Heart left ventricle (tissue), 16 donors: ENCODE data around the gene AQP2. TPM values are rescaled to one million over a fixed set of nuclear protein-coding genes. Genes with fewer than 3 reads are reported as not detected.

ENCODE experiments used
- ATAC-seq, 4 donors: fragments of 200-7000 bp; cut with Tn5 transposase; one replicate each; pipeline ENCODE4 v1.9.1; 2020 to 2022; ENCODE audit warnings: moderate library complexity in 4 of 4, mild to moderate bottlenecking in 3 of 4, moderate number of reproducible peaks in 1 of 4
- DNase-seq, 5 donors: peaks; one replicate each; pipeline ENCODE4 v3.0.0-alpha.2; 2020
- H3K27ac ChIP-seq, 12 donors: fragments of 200-600 bp; sonication (generic) in 4 of 12; one replicate each; pipeline versions ENCODE4 v1.5.0 to v1.8.0; 2016 to 2022; ENCODE audit warnings: mild to moderate bottlenecking in 2 of 12
- H3K27me3 ChIP-seq, 9 donors: fragments of 200-600 bp; sonication (generic) in 2 of 9; one replicate each; pipeline versions ENCODE4 v1.5.1 to v1.8.0; 2016 to 2022; ENCODE audit warnings: mild to moderate bottlenecking in 3 of 9
- H3K36me3 ChIP-seq, 9 donors: fragments of 200-600 bp; sonication (generic) in 2 of 9; one replicate each; pipeline versions ENCODE4 v1.5.0 to v1.8.0; 2018 to 2022; ENCODE audit warnings: mild to moderate bottlenecking in 2 of 9
- H3K4me1 ChIP-seq, 12 donors: fragments of 200-600 bp; sonication (generic) in 4 of 12; one replicate each; pipeline versions ENCODE4 v1.5.0 to v1.8.0; 2016 to 2022; ENCODE audit warnings: mild to moderate bottlenecking in 3 of 12
- H3K4me3 ChIP-seq, 12 donors: fragments of 200-600 bp; sonication (generic) in 4 of 12; one replicate each; pipeline versions ENCODE4 v1.5.0 to v1.8.0; 2017 to 2022; ENCODE audit warnings: mild to moderate bottlenecking in 9 of 12, moderate library complexity in 4 of 12
- H3K9me3 ChIP-seq, 12 donors: fragments of 200-600 bp; sonication (generic) in 4 of 12; one replicate each; pipeline versions ENCODE4 v1.5.0 to v1.8.0; 2016 to 2022; ENCODE audit warnings: mild to moderate bottlenecking in 1 of 12
- POLR2A ChIP-seq, 2 donors: fragments of 450-650 bp; IDR thresholded peaks; one replicate each; pipeline ENCODE4 v1.6.1; 2017; ENCODE audit warnings: antibody characterized with exemption in 2 of 2, mild to moderate bottlenecking in 2 of 2, moderate library complexity in 2 of 2
- WGBS, 4 donors: extraction: QIAGEN DNeasy Blood & Tissue Kit in 2 of 4; methylation state at CpG; one replicate each; pipeline versions ENCODE4 v1.1.5 to v1.1.7; 2013 to 2018; 5-methylcytosine and 5-hydroxymethylcytosine counted together
- intact Hi-C, 10 donors: fragments of 100-400 bp; cut with DNase I; formaldehyde crosslinking; loops; one replicate each; pipeline versions ENCODE4 v1.11.1 to v1.14.2; 2022
- polyA plus RNA-seq, 2 donors: library from polyadenylated mRNA; stranded (reverse); fragments of 200-250 nt; gene quantifications; one replicate each; pipeline ENCODE4 v1.2.3, GENCODE V29; 2013
- total RNA-seq, 9 donors: library from RNA; depleted of rRNA in 2 of 9; stranded (reverse); fragments of >200 nt in 2 of 9; fragmentation: NEBNext Ultra II Directional in 3 of 9; extraction: Animal tissue kit (Norgen Biotek cat#: 25700) in 3 of 9; gene quantifications; one replicate each; pipeline versions ENCODE4 v1.1.0 to v1.2.4, GENCODE V29; 2016 to 2023
- TF ChIP-seq, protein P1 (sequence below), 12 donors: fragments of 200-600 bp; sonication (generic) in 4 of 12; IDR thresholded peaks; one replicate each; pipeline versions ENCODE4 v1.5.0 to v1.8.0; 2018 to 2022; ENCODE audit warnings: antibody characterized with exemption in 12 of 12, mild to moderate bottlenecking in 5 of 12
- donor health status: ischemic (EF 13 %, LVEDD 7.1; RV severe dilation, severe dysfunction).
- donor health status: healthy with polysubstance abuse.
- donor health status: DM: no; HTN: yes; CAD: no.
- donor health status: DM: no; HTN: no; CAD: no.
- donor health status: ischemic (EF 25% LVEDD 6.9; RV normal size, moderate dysfunction).
- donor health status: ischemic (EF 25% LVEDD 5.7; RV mildly dilated, moderate dysfunction).
- donor health status: healthy.
- donor health status: DM: yes; HTN: yes; CAD: no.
- donor health status: ischemic (EF 35%, LVEDD 5.7; RV mildly dilated, moderate dysfunction).
- donor health status: nonischemic (EF 11% LVEDD 7.7; RV severe dilation, severe dysfunction).
- donor health status: DM: yes; HTN: yes; CAD: no.
- donor health status: PGD.
- donor health status: ischemic (EF 29% LVEDD 5.4; RV normal size, mild dysfunction).
- donor health status: nonischemic (EF 23%, LVEDD 6.1; RV moderate dilation, normal function).

Gene AQP2
- total and polyA plus RNA-seq, 11 donors = not detected

DNA sequence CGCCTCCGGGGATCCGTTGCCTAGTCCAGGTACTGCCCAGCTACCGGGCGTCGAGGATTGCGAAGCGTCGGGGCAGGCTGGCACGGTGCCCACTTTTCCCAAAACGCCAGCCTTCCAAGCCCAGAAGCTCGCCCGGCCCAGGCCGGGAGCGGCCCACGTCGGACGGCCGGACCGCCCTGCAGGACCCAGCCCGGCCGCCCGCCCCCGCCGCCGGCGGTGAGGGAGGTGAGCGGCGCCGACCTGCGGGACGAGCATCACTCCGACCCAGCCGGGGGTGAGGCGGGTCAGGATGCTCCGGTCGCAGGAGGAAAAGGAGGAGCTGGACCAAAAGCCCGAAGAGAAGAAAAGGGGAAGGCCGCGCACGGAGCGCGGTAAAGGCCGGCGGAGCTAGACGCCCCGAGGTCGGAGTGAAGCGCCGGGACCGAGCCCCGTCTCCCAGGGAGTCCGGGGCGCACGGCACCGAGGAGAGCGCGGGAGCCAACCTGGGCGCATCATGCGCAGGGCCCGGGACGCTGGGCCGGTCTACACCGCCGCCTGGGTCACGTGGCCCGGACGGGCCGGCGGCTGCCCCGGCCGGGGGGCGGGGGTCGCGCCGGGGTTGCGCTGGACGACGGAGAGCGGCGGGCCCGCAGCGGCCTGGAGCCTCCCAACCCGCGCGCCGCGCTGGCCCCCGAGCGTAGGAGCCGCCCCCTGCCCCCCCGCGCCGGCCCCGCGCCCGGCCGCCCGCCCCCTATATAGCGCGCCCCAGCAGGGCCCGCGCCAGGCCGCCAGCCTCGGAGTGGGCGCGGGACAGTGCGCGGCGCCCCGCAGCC lies 10.8 kb downstream of the AQP2 start, which contains the start of gene AQP5:
TSS of gene AQP5 (plus strand) at position 762 of the 812 bp plus-strand sequence. CDS start 146 bp downstream, outside the sequence.
- no peak for DNase-seq
- ATAC-seq = no peak
- intact Hi-C loops = loop anchor here in 5 of 10 donors (5.0 to 10.0 kb wide), 4 partner anchors 94 to 223 kb away; no protein-coding TSS in a partner anchor
- 2 to 5% (median 4%) methylated on average over 25 to 111 of the region's 111 CpGs for WGBS, 4 donors
- H3K4me1 ChIP-seq = peaks cover 0 to 24% (median 5%) of the 10 kb centered on the region in 12 donors
- H3K4me3 ChIP-seq = peak within 1 kb of the TSS; percentile 11 to 48 (median 38)
- H3K36me3 ChIP-seq = no peaks in the 10 kb centered on the region
- H3K27ac ChIP-seq = peak within 1 kb of the TSS in 1 of 12 donors; percentile 29
- TF ChIP-seq, protein P1, sequence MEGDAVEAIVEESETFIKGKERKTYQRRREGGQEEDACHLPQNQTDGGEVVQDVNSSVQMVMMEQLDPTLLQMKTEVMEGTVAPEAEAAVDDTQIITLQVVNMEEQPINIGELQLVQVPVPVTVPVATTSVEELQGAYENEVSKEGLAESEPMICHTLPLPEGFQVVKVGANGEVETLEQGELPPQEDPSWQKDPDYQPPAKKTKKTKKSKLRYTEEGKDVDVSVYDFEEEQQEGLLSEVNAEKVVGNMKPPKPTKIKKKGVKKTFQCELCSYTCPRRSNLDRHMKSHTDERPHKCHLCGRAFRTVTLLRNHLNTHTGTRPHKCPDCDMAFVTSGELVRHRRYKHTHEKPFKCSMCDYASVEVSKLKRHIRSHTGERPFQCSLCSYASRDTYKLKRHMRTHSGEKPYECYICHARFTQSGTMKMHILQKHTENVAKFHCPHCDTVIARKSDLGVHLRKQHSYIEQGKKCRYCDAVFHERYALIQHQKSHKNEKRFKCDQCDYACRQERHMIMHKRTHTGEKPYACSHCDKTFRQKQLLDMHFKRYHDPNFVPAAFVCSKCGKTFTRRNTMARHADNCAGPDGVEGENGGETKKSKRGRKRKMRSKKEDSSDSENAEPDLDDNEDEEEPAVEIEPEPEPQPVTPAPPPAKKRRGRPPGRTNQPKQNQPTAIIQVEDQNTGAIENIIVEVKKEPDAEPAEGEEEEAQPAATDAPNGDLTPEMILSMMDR (IDR thresholded peaks at IDR 0.05) = no peak
- TF ChIP-seq POLR2A (IDR thresholded peaks at IDR 0.05) = no peak
- peaks cover 0 to 84% (median 17%) of the 10 kb centered on the region in 9 donors for H3K27me3 ChIP-seq
- H3K9me3 ChIP-seq = no peaks in the 10 kb centered on the region

DNA sequence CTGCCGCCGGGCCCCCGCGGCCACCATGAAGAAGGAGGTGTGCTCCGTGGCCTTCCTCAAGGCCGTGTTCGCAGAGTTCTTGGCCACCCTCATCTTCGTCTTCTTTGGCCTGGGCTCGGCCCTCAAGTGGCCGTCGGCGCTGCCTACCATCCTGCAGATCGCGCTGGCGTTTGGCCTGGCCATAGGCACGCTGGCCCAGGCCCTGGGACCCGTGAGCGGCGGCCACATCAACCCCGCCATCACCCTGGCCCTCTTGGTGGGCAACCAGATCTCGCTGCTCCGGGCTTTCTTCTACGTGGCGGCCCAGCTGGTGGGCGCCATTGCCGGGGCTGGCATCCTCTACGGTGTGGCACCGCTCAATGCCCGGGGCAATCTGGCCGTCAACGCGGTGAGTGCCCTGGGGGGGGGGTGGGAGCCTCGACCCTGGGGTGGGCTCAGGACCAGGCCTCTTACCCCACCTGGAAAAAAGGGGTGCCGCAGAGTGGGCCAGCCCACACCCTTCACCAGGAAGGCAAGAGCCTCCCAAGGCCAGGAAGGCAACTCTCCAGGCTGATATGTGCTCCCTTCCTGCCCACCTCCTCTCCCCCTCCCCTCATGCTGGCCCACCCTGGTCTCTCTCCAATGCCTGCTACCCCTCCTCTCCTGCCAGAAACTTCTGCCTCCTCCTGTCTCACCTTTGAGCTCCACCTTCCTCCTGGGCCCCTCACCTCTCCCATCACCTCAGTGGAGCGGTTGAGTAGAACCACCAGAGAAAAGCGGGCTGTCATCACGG lies 11.6 kb downstream of the AQP2 start:
- ATAC-seq (no peak), DNase-seq (no peak)
- Histone ChIP-seq H3K4me1 (peaks cover 0 to 29% (median 7%) of the 10 kb centered on the region in 12 donors), H3K9me3 (no peaks in the 10 kb centered on the region), H3K4me3 (peak overlapping the region in 1 of 12 donors; percentile 47), H3K27ac (no peak overlapping the region), H3K27me3 (peaks cover 0 to 80% (median 17%) of the 10 kb centered on the region in 9 donors), H3K36me3 (no peaks in the 10 kb centered on the region)
- WGBS, 4 donors = 64 to 75% (median 68%) methylated on average over 31 to 37 of the region's 37 CpGs
- TF ChIP-seq POLR2A (IDR thresholded peaks at IDR 0.05) = no peak
- TF ChIP-seq, protein P1 (IDR thresholded peaks at IDR 0.05) = no peak
- intact Hi-C loops = loop anchor here in 5 of 10 donors (5.0 to 10.0 kb wide), 4 partner anchors 95 to 223 kb away; no protein-coding TSS in a partner anchor

DNA sequence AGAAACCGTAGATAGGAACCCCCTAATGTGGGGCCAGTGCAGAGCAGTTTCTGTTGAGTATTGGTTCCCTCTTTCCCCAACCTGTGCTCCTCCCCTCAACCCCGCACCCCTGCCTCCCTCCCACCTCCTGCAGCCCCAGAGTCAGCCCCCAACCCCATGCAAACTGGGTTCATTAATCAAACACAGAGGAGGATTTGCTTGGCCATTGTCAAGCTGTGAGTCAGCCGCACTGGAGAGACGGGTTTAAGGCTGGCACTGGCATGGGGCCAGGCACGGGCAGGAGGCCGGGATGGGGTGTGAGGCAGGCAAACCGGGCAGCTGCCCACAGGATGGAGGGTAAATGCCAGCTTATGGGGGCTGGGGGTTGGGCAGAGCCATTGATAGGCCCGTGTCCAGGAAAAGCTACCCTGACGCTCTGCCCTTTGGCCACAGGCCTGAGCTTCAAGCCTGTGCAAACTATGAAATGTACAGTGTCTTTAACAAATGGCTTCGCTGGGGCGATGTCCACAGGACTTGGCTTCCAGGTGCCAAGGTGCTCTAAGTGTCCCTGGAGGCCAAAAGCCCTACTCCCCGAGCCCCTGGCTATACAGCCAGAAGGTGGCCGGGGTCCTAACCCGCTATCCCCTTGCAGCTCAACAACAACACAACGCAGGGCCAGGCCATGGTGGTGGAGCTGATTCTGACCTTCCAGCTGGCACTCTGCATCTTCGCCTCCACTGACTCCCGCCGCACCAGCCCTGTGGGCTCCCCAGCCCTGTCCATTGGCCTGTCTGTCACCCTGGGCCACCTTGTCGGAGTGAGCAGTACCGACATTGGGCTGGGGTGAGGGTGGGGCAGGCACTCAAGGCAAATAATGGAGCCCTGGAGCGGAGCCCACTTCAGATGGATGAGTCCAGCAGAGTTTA lies 12.6 kb downstream of the AQP2 start:
- peaks cover 0 to 36% (median 13%) of the 10 kb centered on the region in 12 donors for H3K4me1 ChIP-seq
- no peaks in the 10 kb centered on the region for H3K9me3 ChIP-seq
- no peaks in the 10 kb centered on the region for H3K36me3 ChIP-seq
- intact Hi-C loops = loop anchor here in 5 of 10 donors (5.0 to 10.0 kb wide), 4 partner anchors 96 to 222 kb away; no protein-coding TSS in a partner anchor
- peak overlapping the region in 3 of 12 donors; percentile 29 to 34 (median 30) for H3K27ac ChIP-seq
- TF ChIP-seq POLR2A (IDR thresholded peaks at IDR 0.05) = no peak
- TF ChIP-seq, protein P1 (IDR thresholded peaks at IDR 0.05) = no peak
- DNase-seq = peak; percentile 70 to 84 (median 79)
- peaks cover 0 to 76% (median 23%) of the 10 kb centered on the region in 9 donors for H3K27me3 ChIP-seq
- H3K4me3 ChIP-seq = no peak overlapping the region
- WGBS, 4 donors = 69 to 82% (median 73%) methylated on average over 7 to 21 of the region's 21 CpGs
- peak; percentile 66 to 77 (median 74) for ATAC-seq
